CD4-positive, alpha-beta memory T cell (primary cell): ENCODE data around the gene IFT172. TPM values are rescaled to one million over a fixed set of nuclear protein-coding genes. Genes with fewer than 3 reads are reported as not detected.
A peak's percentile ranks its signal among the peaks of the same experiment; 100 is the strongest.
"Not testable (repeated sequence)": the region's sequence is repeated elsewhere in the genome, so short reads cannot be mapped to it uniquely, and the experiment has no call there.

Source experiments
- CTCF ChIA-PET: fragments of 350-600 bp; sonication (Branson Sonifier 250); formaldehyde crosslinking; loops from one replicate; lab custom pipeline; 2021; ENCODE audit warnings: inconsistent platforms; ENCODE audit not compliant: partially characterized antibody; lab: Charles Lee
- POLR2A ChIA-PET: fragments of 350-600 bp; sonication (Branson Sonifier 250); formaldehyde crosslinking; loops from one replicate; lab custom pipeline; 2021; ENCODE audit not compliant: partially characterized antibody; lab: Charles Lee
- DNase-seq, 5 donors: peaks; one replicate each; pipeline versions ENCODE4 v3.0.0 to v3.0.0-alpha.2; 2020 to 2022; ENCODE audit warnings: mixed read lengths in 1 of 5
- H3K27ac ChIP-seq: one replicate; pipeline ENCODE4 v1.7.0; 2013; ENCODE audit warnings: low read depth, low read length
- H3K27me3 ChIP-seq: 2 replicates; pipeline ENCODE4 v1.7.0; 2013; ENCODE audit warnings: mild to moderate bottlenecking, low read length, moderate library complexity; ENCODE audit not compliant: insufficient read depth
- H3K36me3 ChIP-seq: 2 replicates; pipeline ENCODE4 v1.7.0; 2013; ENCODE audit warnings: mild to moderate bottlenecking, low read length, moderate library complexity; ENCODE audit not compliant: insufficient read depth
- H3K4me1 ChIP-seq: 2 replicates; pipeline ENCODE4 v1.7.0; 2013; ENCODE audit warnings: mild to moderate bottlenecking, low read length, moderate library complexity; ENCODE audit not compliant: insufficient read depth
- H3K4me3 ChIP-seq, 2 donors: one replicate each; pipeline ENCODE4 v1.7.0; 2013; ENCODE audit warnings: low read length in 2 of 2, mild to moderate bottlenecking in 1 of 2
- H3K9me3 ChIP-seq, 2 donors: one replicate each; pipeline ENCODE4 v1.7.0; 2013; ENCODE audit warnings: low read length in 2 of 2, control low read depth in 1 of 2; ENCODE audit not compliant: control insufficient read depth in 1 of 2
- H3K27ac Mint-ChIP-seq, 7 donors: one replicate each; pipeline ENCODE4 v1.8.0; 2020 to 2021; ENCODE audit warnings: mixed read lengths in 7 of 7, mild to moderate bottlenecking in 6 of 7, inconsistent platforms in 3 of 7, moderate library complexity in 3 of 7
- H3K27me3 Mint-ChIP-seq, 2 donors: one replicate each; pipeline ENCODE4 v1.8.0; 2020 to 2021; ENCODE audit warnings: mixed read lengths in 2 of 2
- H3K36me3 Mint-ChIP-seq, 2 donors: one replicate each; pipeline ENCODE4 v1.8.0; 2020 to 2021; ENCODE audit warnings: mixed read lengths in 2 of 2, inconsistent platforms in 1 of 2, mild to moderate bottlenecking in 1 of 2
- H3K4me1 Mint-ChIP-seq, 4 donors: one replicate each; pipeline ENCODE4 v1.8.0; 2020 to 2021; ENCODE audit warnings: mixed read lengths in 4 of 4, mild to moderate bottlenecking in 1 of 4
- H3K4me3 Mint-ChIP-seq, 8 donors: one replicate each; pipeline ENCODE4 v1.8.0; 2020 to 2021; ENCODE audit warnings: mixed read lengths in 8 of 8, mild to moderate bottlenecking in 7 of 8, moderate library complexity in 6 of 8, inconsistent platforms in 3 of 8
- H3K9me3 Mint-ChIP-seq, 8 donors: one replicate each; pipeline ENCODE4 v1.8.0; 2020 to 2021; ENCODE audit warnings: mixed read lengths in 8 of 8, mild to moderate bottlenecking in 5 of 8, inconsistent platforms in 3 of 8, moderate library complexity in 1 of 8
- intact Hi-C: fragments of 100-400 bp; cut with micrococcal nuclease; formaldehyde crosslinking; loops from one replicate; pipeline ENCODE4 v1.15.1; 2023
- polyA plus RNA-seq, 2 donors: library from polyadenylated mRNA; unstranded; fragments of 300-500 nt; fragmentation: Illumina TruSeq; gene quantifications; one replicate each; pipeline ENCODE4 v1.2.3, GENCODE V29; 2021
- total RNA-seq, 2 experiments: library from RNA; stranded (reverse); gene quantifications; one replicate each; pipeline ENCODE4 v1.2.3, GENCODE V29; 2021

The IFT172 gene
- total RNA-seq: 10 to 100 TPM; 23.6 to 24.4 TPM
- polyA plus RNA-seq: 1 to 10 TPM; 2.1 to 5.2 TPM

GRCh38 chr2:27489498-27490397 is at the start of gene IFT172:
TSS of gene IFT172 (minus strand) at chr2:27489743. CDS start at chr2:27489653, 90 bp downstream.
- Mint-ChIP-seq H3K4me1 (peaks cover 11 to 20% (median 13%) of the 10 kb centered on the region in 4 donors), H3K4me3 (peak within 1 kb of the TSS; percentile 59 to 93 (median 84)), H3K9me3 (no peaks in the 10 kb centered on the region), H3K27ac (peak within 1 kb of the TSS; percentile 71 to 100 (median 99)), H3K27me3 (peaks cover 4% of the 10 kb centered on the region in 2 donors), H3K36me3 (peaks cover 0 to 4% of the 10 kb centered on the region in 2 donors)
- Histone ChIP-seq H3K9me3 (no peaks in the 10 kb centered on the region), H3K4me3 (peak within 1 kb of the TSS; percentile 52 to 92), H3K4me1 (peaks cover 18% of the 10 kb centered on the region), H3K27ac (peak within 1 kb of the TSS; percentile 81), H3K27me3 (peaks cover 6% of the 10 kb centered on the region), H3K36me3 (no peaks in the 10 kb centered on the region)
- peak; percentile 96 to 100 (median 100) for DNase-seq
- ChIA-PET CTCF (no interaction called here), POLR2A (interaction anchor here (0.9 to 2.1 kb wide), 4 partner anchors 61 to 174 kb away, joined by 3 to 10 read pairs (median 8); partner anchors contain the start of genes EIF2B4, NRBP1, PPM1G and SLC4A1AP)
- intact Hi-C loops: loop anchor here (1.0 to 2.0 kb wide), 7 partner anchors 61 to 166 kb away; partner anchors contain the start of genes EIF2B4, GTF3C2, MPV17 and NRBP1

GRCh38 chr2:27538839-27539450 is 49.4 kb upstream of the IFT172 start:
- H3K36me3 Mint-ChIP-seq, H3K27me3 ChIP-seq, H3K4me3 Mint-ChIP-seq, H3K27me3 Mint-ChIP-seq, H3K27ac Mint-ChIP-seq, CTCF ChIA-PET, H3K4me1 ChIP-seq, H3K4me1 Mint-ChIP-seq, intact Hi-C loops, H3K9me3 ChIP-seq, DNase-seq, H3K36me3 ChIP-seq, POLR2A ChIA-PET, H3K27ac ChIP-seq, H3K9me3 Mint-ChIP-seq, H3K4me3 ChIP-seq: not testable (repeated sequence)

GRCh38 chr2:27537287-27537686 is 47.7 kb upstream of the IFT172 start:
- no peak for DNase-seq
- intact Hi-C loops: no loop called here
- no peak overlapping the region for H3K4me3 ChIP-seq
- H3K9me3 ChIP-seq: no peaks in the 10 kb centered on the region
- Mint-ChIP-seq H3K36me3 (no peaks in the 10 kb centered on the region), H3K27me3 (peaks cover 2 to 6% of the 10 kb centered on the region in 2 donors), H3K4me3 (no peak overlapping the region), H3K4me1 (peaks cover 0 to 2% (median 0%) of the 10 kb centered on the region in 4 donors), H3K9me3 (no peaks in the 10 kb centered on the region), H3K27ac (no peak overlapping the region)
- no peaks in the 10 kb centered on the region for H3K4me1 ChIP-seq
- no peaks in the 10 kb centered on the region for H3K27me3 ChIP-seq
- H3K27ac ChIP-seq: no peak overlapping the region
- ChIA-PET POLR2A (no interaction called here), CTCF (no interaction called here)
- H3K36me3 ChIP-seq: no peaks in the 10 kb centered on the region

- no peak for DNase-seq
- intact Hi-C loops: no loop called here
- Mint-ChIP-seq H3K9me3 (peaks cover 0 to 2% (median 0%) of the 10 kb centered on the region in 8 donors), H3K27ac (no peak overlapping the region), H3K4me3 (no peak overlapping the region), H3K4me1 (no peaks in the 10 kb centered on the region), H3K27me3 (peaks cover 4 to 18% of the 10 kb centered on the region in 2 donors), H3K36me3 (no peaks in the 10 kb centered on the region)
- POLR2A ChIA-PET: no interaction called here
- Histone ChIP-seq H3K4me1 (no peaks in the 10 kb centered on the region), H3K27ac (no peak overlapping the region), H3K27me3 (no peaks in the 10 kb centered on the region), H3K4me3 (no peak overlapping the region), H3K36me3 (no peaks in the 10 kb centered on the region), H3K9me3 (no peaks in the 10 kb centered on the region)
- CTCF ChIA-PET: no interaction called here
Observed at GRCh38 chr2:27531983-27532382, 42.4 kb upstream of the IFT172 start.

GRCh38 chr2:27527182-27527581 is 37.6 kb upstream of the IFT172 start:
- Mint-ChIP-seq H3K4me3 (no peak overlapping the region), H3K27ac (peak overlapping the region in 1 of 7 donors; percentile 11), H3K4me1 (no peaks in the 10 kb centered on the region), H3K9me3 (peaks cover 0 to 2% (median 0%) of the 10 kb centered on the region in 8 donors), H3K27me3 (peaks cover 17 to 28% of the 10 kb centered on the region in 2 donors), H3K36me3 (no peaks in the 10 kb centered on the region)
- H3K36me3 ChIP-seq: no peaks in the 10 kb centered on the region
- intact Hi-C loops: no loop called here
- ChIA-PET POLR2A (no interaction called here), CTCF (no interaction called here)
- H3K4me3 ChIP-seq: no peak overlapping the region
- no peaks in the 10 kb centered on the region for H3K9me3 ChIP-seq
- no peaks in the 10 kb centered on the region for H3K27me3 ChIP-seq
- no peaks in the 10 kb centered on the region for H3K4me1 ChIP-seq
- no peak overlapping the region for H3K27ac ChIP-seq
- no peak for DNase-seq

GRCh38 chr2:27522400-27522945 is 32.9 kb upstream of the IFT172 start:
- no peak overlapping the region for H3K4me3 Mint-ChIP-seq
- H3K9me3 Mint-ChIP-seq: no peaks in the 10 kb centered on the region

GRCh38 chr2:27520316-27520715 is 30.8 kb upstream of the IFT172 start:
- CTCF ChIA-PET: no interaction called here
- Mint-ChIP-seq H3K36me3 (no peaks in the 10 kb centered on the region), H3K27me3 (peaks cover 19 to 25% of the 10 kb centered on the region in 2 donors), H3K27ac (no peak overlapping the region), H3K4me3 (no peak overlapping the region), H3K9me3 (no peaks in the 10 kb centered on the region), H3K4me1 (no peaks in the 10 kb centered on the region)
- intact Hi-C loops: no loop called here
- POLR2A ChIA-PET: no interaction called here
- Histone ChIP-seq H3K9me3 (no peaks in the 10 kb centered on the region), H3K4me3 (no peak overlapping the region), H3K27me3 (peaks cover 3% of the 10 kb centered on the region), H3K4me1 (no peaks in the 10 kb centered on the region), H3K27ac (no peak overlapping the region), H3K36me3 (no peaks in the 10 kb centered on the region)
- no peak for DNase-seq

More at GRCh38 chr2:27522400-27522945, 32.9 kb upstream of the IFT172 start:
- H3K36me3 Mint-ChIP-seq: no peaks in the 10 kb centered on the region
- Histone ChIP-seq H3K27me3 (peaks cover 3% of the 10 kb centered on the region), H3K9me3 (no peaks in the 10 kb centered on the region), H3K36me3 (no peaks in the 10 kb centered on the region), H3K4me1 (no peaks in the 10 kb centered on the region), H3K27ac (no peak overlapping the region), H3K4me3 (no peak overlapping the region)
- no peaks in the 10 kb centered on the region for H3K4me1 Mint-ChIP-seq
- POLR2A ChIA-PET: no interaction called here
- CTCF ChIA-PET: no interaction called here
- peaks cover 22 to 30% of the 10 kb centered on the region in 2 donors for H3K27me3 Mint-ChIP-seq
- intact Hi-C loops: no loop called here
- H3K27ac Mint-ChIP-seq: no peak overlapping the region
- no peak for DNase-seq
